Motor neuron (in vitro differentiated cells): ENCODE results near the gene RSAD1. TPM values are rescaled to one million over a fixed set of nuclear protein-coding genes. Genes with fewer than 3 reads are reported as not detected.
A peak's percentile ranks its signal among the peaks of the same experiment; 100 is the strongest.
"Not testable (repeated sequence)": the region's sequence is repeated elsewhere in the genome, so short reads cannot be mapped to it uniquely, and the experiment has no call there.

Experiments used
- ATAC-seq, 8 experiments: fragments of 200-7000 bp; cut with Tn5 transposase; replicated peaks in 6 of 8; 2 replicates each; pipeline ENCODE4 v1.8.0; 2021; ENCODE audit warnings: mild to moderate bottlenecking in 8 of 8, moderate library complexity in 8 of 8
- H3K27ac ChIP-seq, 2 donors: fragments of 250-450 bp; sonication (Bioruptor Pico); 2 replicates each; pipeline ENCODE4 v1.9.0; 2021; ENCODE audit warnings: antibody characterized with exemption in 2 of 2, mild to moderate bottlenecking in 2 of 2, moderate library complexity in 1 of 2
- H3K4me1 ChIP-seq, 2 donors: fragments of 250-450 bp; sonication (Bioruptor Pico); replicated peaks in 1 of 2; 2 replicates each; pipeline ENCODE4 v1.6.1; 2021; ENCODE audit warnings: antibody characterized with exemption in 2 of 2, mild to moderate bottlenecking in 2 of 2, moderate library complexity in 1 of 2
- H3K4me3 ChIP-seq, 5 donors: fragments of 250-450 bp; sonication (Bioruptor Pico); 2 replicates each; pipeline ENCODE4 v1.9.0; 2021; ENCODE audit warnings: antibody characterized with exemption in 5 of 5, mild to moderate bottlenecking in 5 of 5, moderate library complexity in 4 of 5
- WGBS, 10 experiments: fragments of 450-650 bp; shearing (Covaris generic); methylation state at CpG; one replicate each; pipeline ENCODE4 v1.0.0; 2022; 5-methylcytosine and 5-hydroxymethylcytosine counted together
- in situ Hi-C, 9 experiments: fragments of 400-800 bp; cut with MboI; loops; one replicate each; pipeline ENCODE4 v1.15.0; 2021; ENCODE audit warnings: low sequenced_read_pairs in 9 of 9, low pct_unique_long_range_greater_than_20kb in 2 of 9; ENCODE audit not compliant: unreplicated experiment in 9 of 9
- total RNA-seq, 8 experiments: library from RNA; unstranded; fragments of 300-600 nt; gene quantifications; 2 replicates each; pipeline versions ENCODE4 v1.2.3 to v1.2.4, GENCODE V29; 2022

The RSAD1 gene
- total RNA-seq, 8 experiments from 2014 or later = 13.0 to 44.7 (median 20.0) TPM

DNA sequence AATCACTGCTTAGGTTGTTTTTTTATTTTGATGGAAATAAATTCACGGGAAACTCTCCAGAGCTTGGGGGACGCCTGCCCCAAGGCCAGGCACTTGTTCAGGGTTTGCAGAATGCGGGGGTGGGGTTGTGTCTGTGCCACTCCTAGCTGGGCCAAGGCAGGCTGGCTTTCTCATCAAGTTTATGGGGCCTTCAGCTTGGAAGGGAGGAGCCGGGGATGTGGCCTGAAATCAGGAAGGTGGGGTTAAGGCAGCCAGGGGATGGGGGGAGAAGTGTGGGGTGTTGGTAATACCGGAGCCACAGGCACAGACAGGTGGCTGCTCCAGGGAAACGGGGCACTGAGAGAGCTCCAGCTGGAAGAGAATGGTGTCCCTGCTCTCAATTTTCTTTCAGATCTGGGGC, 8.2 kb upstream of the RSAD1 start:
- no peak overlapping the region for H3K4me3 ChIP-seq
- no peak overlapping the region for H3K27ac ChIP-seq
- no peak for ATAC-seq
- H3K4me1 ChIP-seq = peaks cover 0 to 2% of the 10 kb centered on the region in 2 donors
- 20 to 100% (median 57%) methylated on average over 1 to 2 of the region's 6 CpGs; no CpG with 5 or more reads in 6 of the 10 experiments for WGBS, 10 experiments
- in situ Hi-C loops = no loop called here

DNA sequence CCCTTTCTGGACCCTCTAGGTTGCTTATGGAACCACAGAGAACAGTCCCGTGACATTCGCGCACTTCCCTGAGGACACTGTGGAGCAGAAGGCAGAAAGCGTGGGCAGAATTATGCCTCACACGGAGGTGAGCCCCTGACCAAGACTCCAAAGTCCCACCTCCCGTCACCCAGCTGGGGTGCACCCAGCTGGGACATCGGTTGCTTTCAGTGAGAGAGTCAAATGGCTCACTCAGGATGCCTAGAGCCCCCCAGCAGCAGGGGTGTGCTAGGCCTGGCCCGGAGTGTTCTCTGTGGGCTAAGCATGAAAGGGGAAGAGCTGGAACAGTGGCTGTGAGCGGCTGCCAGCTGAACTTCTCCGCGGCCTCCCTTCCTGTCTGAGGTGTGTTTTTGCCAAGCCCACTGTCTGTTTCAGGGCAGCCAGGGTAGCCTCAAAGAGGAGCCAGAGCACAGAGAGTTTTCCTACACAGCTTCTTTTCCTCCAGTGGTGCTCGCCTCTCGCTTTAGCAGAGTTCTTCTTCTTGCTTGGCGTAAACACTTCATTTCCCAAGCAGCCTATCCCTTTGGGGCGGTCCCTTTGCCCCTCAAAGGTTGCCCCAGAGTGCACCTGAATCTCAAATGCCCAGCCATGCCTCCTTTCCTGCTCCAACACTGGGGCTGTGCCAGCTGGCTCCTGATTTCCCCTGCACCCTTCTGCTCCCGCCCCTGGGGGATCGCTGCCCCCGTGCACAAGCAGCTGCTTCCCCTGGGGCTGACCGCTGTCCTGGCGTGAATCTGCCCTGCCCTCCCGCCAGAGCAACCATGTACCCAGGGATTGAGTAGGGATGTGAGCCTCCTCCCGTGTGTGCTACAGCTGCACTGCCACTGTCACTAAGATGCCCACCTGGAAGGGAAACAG, 7.4 kb upstream of the RSAD1 start:
- Histone ChIP-seq H3K4me3 (no peak overlapping the region), H3K27ac (no peak overlapping the region), H3K4me1 (peaks cover 0 to 2% of the 10 kb centered on the region in 2 donors)
- in situ Hi-C loops = no loop called here
- no peak for ATAC-seq
- WGBS, 10 experiments = 60 to 100% (median 86%) methylated on average over 1 to 10 of the region's 22 CpGs; no CpG with 5 or more reads in 5 of the 10 experiments

DNA sequence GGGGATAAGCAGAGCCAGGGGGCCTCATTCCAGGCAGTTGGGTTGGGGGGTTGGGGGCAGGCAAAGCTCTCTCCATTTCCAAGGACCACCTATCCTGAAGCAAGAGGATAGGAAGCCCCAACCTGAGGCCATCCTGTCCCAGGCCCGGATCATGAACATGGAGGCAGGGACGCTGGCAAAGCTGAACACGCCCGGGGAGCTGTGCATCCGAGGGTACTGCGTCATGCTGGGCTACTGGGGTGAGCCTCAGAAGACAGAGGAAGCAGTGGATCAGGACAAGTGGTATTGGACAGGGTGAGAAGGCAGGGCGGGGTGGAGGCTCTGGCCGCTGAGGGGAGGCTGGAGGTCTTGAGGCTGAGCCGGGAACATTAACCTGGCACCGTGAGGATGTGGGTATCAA, 6.4 kb upstream of the RSAD1 start:
- in situ Hi-C loops = no loop called here
- H3K4me1 ChIP-seq = peaks cover 0 to 2% of the 10 kb centered on the region in 2 donors
- H3K27ac ChIP-seq = no peak overlapping the region
- 60 to 90% (median 85%) methylated on average over 1 to 6 of the region's 10 CpGs; no CpG with 5 or more reads in 7 of the 10 experiments for WGBS, 10 experiments
- ATAC-seq = no peak
- no peak overlapping the region for H3K4me3 ChIP-seq

DNA sequence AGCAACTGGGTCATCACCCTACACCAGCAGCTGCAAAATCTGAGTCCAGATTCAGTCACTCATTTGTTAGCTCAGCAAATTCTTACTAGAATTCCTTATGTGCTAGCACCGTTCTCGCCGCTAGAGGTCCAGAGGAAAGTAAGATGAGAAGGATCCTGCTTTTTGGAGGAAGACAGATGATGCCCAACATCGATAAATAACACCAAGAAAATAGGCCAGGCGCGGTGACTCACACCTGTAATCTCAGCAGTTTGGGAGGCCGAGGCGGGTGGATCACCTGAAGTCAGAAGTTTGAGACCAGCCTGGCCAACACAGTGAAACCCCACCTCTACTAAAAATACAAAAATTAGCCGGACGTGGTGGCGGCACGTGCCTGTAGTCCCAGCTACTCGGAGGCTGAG, 5.9 kb upstream of the RSAD1 start:
- WGBS, 10 experiments = 0 to 88% (median 71%) methylated on average over 1 to 11 of the region's 13 CpGs; no CpG with 5 or more reads in 1 of the 10 experiments
- H3K4me3 ChIP-seq, H3K27ac ChIP-seq, in situ Hi-C loops, H3K4me1 ChIP-seq, ATAC-seq: not testable (repeated sequence)

DNA sequence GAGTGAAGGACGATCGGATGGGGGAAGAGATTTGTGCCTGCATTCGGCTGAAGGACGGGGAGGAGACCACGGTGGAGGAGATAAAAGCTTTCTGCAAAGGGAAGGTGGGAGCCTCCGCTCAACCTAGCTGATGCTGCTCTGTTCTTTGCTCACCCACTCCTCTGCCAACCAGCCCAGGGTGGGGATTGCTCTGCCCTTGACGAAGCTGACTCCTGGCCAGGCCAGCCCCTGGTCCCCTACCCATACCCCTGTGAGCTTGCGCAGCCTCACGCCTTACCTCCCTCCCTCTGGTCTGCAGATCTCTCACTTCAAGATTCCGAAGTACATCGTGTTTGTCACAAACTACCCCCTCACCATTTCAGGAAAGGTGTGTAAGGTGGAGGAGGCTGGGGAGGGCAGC, 4.8 kb upstream of the RSAD1 start:
- no peak overlapping the region for H3K27ac ChIP-seq
- 67 to 100% (median 72%) methylated on average over 1 to 5 of the region's 11 CpGs; no CpG with 5 or more reads in 5 of the 10 experiments for WGBS, 10 experiments
- ATAC-seq = no peak
- no peak overlapping the region for H3K4me3 ChIP-seq
- in situ Hi-C loops = no loop called here
- H3K4me1 ChIP-seq = peaks cover 7 to 8% of the 10 kb centered on the region in 2 donors

DNA sequence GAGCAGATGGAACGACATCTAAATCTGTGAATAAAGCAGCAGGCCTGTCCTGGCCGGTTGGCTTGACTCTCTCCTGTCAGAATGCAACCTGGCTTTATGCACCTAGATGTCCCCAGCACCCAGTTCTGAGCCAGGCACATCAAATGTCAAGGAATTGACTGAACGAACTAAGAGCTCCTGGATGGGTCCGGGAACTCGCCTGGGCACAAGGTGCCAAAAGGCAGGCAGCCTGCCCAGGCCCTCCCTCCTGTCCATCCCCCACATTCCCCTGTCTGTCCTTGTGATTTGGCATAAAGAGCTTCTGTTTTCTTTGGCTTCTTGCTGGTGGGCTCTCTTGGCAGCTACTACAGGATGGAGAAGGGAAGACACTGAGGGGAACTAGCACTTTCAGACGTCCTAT, 4.1 kb upstream of the RSAD1 start:
- in situ Hi-C loops = no loop called here
- Histone ChIP-seq H3K27ac (no peak overlapping the region), H3K4me3 (no peak overlapping the region), H3K4me1 (peaks cover 7 to 8% of the 10 kb centered on the region in 2 donors)
- WGBS, 10 experiments = 17 to 80% (median 59%) methylated on average over 1 to 6 of the region's 6 CpGs; no CpG with 5 or more reads in 4 of the 10 experiments
- no peak for ATAC-seq

DNA sequence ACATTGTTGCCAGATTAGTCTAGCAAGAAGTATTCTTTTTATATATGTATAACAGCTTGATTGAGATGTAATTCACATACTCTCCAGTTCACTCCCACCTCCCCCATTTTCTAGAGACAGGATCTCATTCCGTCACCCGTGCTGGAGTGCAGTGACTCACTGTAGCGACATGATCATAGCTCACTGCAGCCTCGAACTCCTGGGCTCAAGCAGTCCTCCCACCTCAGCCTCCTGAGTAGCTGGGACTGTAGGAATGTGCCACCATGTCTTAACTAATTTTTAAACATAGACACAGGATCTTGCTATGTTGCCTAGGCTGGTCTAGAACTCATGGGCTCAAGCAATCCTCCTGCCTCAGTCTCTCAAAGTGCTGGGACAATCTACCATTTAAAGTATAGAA, 3.3 kb upstream of the RSAD1 start:
- WGBS, 10 experiments = 62 to 100% (median 82%) methylated on average over 1 to 4 of the region's 4 CpGs; no CpG with 5 or more reads in 2 of the 10 experiments
- no peak for ATAC-seq

DNA sequence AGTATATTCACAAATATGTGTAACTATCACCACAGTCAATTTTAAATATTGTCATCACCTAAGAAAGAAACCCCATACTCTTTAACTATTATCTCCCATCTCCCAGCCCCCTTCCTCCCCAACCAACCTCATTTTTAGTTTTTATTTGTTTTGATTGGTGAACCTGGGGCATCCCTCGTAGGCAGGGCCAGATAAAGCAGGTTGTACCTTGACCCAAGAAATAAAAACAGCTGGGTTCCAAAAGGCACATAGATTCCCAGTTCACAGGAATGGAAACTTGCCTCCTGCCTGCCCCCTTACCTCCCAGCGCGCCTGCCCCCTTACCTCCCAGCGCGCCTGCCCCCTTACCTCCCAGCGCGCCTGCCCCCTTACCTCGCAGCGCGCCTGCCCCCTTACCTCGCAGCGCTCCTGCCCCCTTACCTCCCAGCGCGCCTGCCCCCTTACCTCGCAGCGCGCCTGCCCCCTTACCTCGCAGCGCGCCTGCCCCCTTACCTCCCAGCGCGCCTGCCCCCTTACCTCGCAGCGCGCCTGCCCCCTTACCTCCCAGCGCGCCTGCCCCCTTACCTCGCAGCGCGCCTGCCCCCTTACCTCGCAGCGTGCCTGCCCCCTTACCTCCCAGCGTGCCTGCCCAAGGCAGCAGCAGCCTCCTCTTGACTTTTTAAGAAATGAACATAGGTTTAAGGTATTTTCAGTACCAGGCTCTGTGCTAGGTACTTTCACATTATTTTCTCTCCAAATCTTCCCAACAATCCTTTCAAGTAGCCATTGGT, 2.7 kb upstream of the RSAD1 start:
- H3K4me3 ChIP-seq, H3K27ac ChIP-seq, ATAC-seq, in situ Hi-C loops: not testable (repeated sequence)
- 20 to 86% (median 33%) methylated on average over 1 of the region's 33 CpGs; no CpG with 5 or more reads in 7 of the 10 experiments for WGBS, 10 experiments
- peaks cover 10 to 11% of the 10 kb centered on the region in 2 donors for H3K4me1 ChIP-seq

More for the DNA sequence above, 3.3 kb upstream of the RSAD1 start:
- no peak overlapping the region for H3K27ac ChIP-seq
- in situ Hi-C loops = no loop called here
- peaks cover 10 to 11% of the 10 kb centered on the region in 2 donors for H3K4me1 ChIP-seq
- H3K4me3 ChIP-seq = no peak overlapping the region

DNA sequence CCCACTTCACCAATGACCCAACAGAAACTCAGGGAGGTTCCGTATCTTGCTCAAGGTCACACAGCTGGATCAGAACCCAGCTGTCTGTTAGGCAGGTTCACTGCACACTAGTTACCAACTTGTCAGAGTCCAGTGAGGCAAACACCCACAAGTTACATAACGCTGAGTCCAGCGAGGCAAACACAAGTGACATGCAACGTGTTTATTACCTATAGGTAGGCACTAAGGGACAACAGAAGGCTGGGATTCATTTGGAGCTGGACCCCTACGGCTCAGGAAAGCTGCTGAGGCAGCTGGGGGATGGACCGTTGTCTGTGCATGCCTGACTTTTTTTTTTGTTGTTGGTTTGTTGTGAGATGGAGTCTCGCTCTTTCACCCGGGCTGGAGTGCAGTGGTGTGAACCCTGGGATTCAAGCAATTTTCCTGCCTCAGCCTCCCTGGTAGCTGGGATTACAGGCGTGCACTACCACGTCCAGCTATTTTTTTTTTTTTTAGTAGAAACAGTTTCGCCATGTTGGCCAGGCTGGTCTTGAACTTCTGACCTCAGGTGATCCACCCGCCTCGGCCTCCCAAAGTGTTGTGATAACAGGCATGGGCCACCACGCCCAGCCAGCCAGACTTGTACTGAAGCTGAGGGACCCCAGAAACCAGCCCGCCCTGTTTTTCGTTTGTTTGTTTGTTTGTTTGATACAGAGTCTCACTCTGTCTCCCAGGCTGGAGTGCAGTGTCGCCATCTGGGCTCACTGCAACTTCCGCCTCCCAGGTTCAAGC, 1.9 kb upstream of the RSAD1 start:
- Histone ChIP-seq H3K4me1 (peaks cover 10 to 11% of the 10 kb centered on the region in 2 donors), H3K4me3 (no peak overlapping the region), H3K27ac (no peak overlapping the region)
- in situ Hi-C loops = no loop called here
- ATAC-seq = no peak
- WGBS, 10 experiments = 51 to 95% (median 77%) methylated on average over 1 to 10 of the region's 18 CpGs; no CpG with 5 or more reads in 1 of the 10 experiments

DNA sequence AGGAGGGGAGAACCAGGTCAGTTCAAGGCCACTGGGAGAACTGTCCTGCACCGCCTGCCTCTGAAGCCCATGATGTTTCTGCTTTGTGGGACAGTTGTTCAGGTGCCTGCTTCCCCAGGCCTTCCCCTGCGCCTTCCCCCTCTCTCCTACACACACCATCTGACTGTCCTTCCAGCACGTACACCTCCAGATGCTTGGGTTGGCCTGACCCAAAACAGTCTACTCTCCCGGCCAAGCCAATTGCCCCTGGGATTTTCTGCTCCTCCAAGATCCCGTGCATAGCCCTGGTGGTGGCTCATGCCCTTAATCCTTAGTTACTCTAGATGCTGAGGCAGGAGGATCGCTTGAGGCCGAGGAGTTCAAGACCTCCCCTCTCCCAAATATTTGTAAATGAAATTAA, 684 bp upstream of the RSAD1 start:
- in situ Hi-C loops = no loop called here
- Histone ChIP-seq H3K4me3 (peak overlapping the region; percentile 43 to 64 (median 50)), H3K4me1 (peaks cover 10 to 11% of the 10 kb centered on the region in 2 donors), H3K27ac (peak overlapping the region; percentile 87 to 89)
- WGBS, 10 experiments = 50 to 100% (median 83%) methylated on average over 1 to 3 of the region's 7 CpGs; no CpG with 5 or more reads in 4 of the 10 experiments
- no peak for ATAC-seq

DNA sequence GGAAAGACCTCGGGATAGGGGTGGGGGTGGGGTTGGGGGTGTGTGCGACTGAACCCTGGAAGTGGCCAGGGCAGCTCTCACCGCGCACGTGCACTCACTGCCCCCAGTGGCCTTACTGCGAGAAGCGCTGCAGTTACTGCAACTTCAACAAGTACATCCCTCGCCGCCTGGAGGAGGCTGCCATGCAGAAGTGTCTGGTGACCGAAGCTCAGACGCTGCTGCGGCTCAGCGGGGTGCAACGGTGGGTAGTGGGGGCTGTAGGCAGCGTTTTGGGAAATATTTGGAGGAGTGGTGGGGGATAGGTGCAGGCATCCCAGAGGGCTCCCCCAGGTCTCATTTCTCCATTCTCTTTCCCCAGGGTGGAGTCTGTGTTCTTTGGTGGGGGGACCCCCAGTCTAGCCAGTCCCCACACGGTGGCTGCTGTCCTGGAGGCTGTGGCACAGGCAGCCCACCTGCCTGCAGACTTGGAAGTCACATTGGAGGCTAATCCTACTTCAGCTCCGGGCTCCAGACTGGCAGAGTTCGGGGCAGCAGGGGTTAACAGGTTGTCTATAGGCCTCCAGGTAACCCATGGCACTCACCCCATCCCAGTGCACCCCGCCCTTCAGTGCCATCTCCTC, 972 bp downstream of the RSAD1 start:
- peaks cover 10 to 11% of the 10 kb centered on the region in 2 donors for H3K4me1 ChIP-seq
- peak overlapping the region in 1 of 2 donors; percentile 87 for H3K27ac ChIP-seq
- peak; percentile 26 to 60 (median 31) for ATAC-seq
- WGBS, 10 experiments = 0 to 92% (median 6%) methylated on average over 1 to 6 of the region's 19 CpGs; no CpG with 5 or more reads in 4 of the 10 experiments
- in situ Hi-C loops = no loop called here
- peak overlapping the region; percentile 43 to 64 (median 50) for H3K4me3 ChIP-seq

DNA sequence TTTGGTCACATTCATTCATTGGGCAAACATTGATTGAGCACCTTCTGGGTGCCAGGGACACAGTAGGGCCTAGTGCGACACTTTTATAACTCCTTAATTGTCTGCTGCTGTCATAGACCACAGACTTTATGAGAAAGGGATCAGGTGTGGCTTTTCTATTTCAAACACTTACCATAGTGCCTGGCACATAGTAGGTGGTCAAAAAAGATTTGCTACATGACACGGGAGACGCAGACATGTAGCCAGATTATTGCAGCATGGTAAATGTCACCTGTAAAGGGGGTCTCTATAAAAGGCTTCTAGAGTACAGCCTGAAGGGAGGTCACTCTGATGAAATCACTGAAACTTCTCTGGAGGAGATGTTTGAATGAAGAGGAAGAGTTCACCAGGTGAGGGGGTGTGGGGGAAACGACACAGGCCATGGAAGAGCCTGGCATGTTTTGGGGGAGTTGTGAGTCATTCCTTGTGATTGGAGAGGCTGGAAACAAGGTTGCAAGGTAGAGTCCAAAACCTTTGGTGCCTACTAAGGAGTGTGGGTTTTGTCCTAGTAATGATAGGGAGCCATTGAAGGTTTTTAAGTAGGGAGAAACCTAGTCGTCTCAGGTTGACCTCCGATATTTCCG, 1.6 kb downstream of the RSAD1 start:
- H3K4me3 ChIP-seq = no peak overlapping the region
- ATAC-seq = no peak
- 67 to 93% (median 85%) methylated on average over 1 to 7 of the region's 7 CpGs; no CpG with 5 or more reads in 4 of the 10 experiments for WGBS, 10 experiments
- H3K4me1 ChIP-seq = peaks cover 10 to 11% of the 10 kb centered on the region in 2 donors
- no peak overlapping the region for H3K27ac ChIP-seq
- in situ Hi-C loops = no loop called here
